GM21367 (cell line): ENCODE results near the gene TRIM59.

Experiments used
- ATAC-seq: cut with Tn5 transposase; IDR thresholded peaks from one replicate; pipeline ENCODE4 v1.9.1; 2021; ENCODE audit not compliant: unreplicated experiment

TRIM59 gene, protein sequence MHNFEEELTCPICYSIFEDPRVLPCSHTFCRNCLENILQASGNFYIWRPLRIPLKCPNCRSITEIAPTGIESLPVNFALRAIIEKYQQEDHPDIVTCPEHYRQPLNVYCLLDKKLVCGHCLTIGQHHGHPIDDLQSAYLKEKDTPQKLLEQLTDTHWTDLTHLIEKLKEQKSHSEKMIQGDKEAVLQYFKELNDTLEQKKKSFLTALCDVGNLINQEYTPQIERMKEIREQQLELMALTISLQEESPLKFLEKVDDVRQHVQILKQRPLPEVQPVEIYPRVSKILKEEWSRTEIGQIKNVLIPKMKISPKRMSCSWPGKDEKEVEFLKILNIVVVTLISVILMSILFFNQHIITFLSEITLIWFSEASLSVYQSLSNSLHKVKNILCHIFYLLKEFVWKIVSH

DNA sequence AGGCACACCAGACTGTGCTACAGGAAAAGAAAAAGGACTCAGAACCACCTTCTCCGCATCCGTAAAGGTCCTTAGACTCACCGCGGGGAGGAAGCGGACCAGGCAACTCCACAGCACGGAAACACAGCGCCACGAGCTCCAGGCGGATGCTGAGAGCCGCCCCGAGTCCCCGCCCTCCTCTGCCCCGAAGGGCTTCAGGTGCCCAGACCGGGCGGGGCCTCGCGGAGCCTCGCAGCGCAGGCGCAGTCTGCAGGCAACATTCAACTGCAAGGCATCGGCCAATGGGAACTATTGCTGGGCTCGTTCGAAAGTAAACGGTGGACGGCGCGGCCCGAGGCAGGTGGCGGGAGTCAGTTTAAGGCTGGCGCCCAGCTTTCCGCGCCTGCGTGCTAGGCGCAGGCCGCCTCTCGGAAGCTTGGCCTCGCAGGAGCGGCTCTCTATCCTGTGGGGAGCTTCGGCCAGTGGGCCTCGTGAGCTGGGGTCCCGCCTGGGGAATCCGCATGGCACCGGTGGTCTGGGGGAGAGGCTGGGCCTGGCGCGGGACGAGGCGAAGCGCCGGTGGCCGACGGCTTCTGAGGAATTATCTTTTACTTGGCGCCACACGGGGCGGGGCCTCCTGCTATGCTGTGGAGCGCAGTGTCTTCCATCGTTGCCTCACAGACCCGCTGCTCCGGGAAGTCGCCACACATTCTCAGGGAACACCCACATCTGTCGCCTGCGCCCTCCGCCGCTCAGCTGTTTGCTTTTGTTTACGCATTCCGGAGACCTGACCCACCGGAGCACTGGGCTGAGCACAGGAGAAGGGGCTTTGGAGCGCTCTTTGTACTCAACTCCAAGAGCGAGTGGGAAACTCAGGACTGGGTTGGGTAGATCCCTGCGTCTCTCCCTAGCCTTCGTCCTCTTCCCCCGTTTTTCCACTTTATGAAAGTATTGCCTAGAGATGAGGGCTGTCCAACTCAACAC lies at the start of gene TRIM59:
Gene TRIM59, minus strand, starts transcription at position 151 of the 963 bp plus-strand sequence. CDS start 10,603 bp downstream, outside the sequence.
- peak; percentile 91 for ATAC-seq

DNA sequence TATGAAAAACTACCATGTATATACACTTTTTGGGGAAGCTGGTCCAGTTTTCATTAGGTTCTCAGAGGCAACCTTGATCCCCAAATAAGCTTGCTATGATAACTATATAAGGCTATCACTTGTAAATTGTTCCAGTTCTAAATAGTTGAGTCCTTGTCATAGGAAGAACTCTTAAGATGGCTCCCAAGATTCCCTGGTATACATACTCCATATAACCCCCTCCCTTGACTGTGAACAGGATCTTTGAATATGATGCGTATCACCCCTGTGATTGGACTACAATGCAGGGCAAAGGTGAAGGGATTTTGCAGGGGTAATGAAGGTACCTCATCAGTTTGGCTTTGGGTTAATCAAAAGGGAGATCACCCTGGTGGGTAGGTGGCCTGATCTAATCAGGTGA lies 48.6 kb upstream of the TRIM59 start:
- no peak for ATAC-seq

DNA sequence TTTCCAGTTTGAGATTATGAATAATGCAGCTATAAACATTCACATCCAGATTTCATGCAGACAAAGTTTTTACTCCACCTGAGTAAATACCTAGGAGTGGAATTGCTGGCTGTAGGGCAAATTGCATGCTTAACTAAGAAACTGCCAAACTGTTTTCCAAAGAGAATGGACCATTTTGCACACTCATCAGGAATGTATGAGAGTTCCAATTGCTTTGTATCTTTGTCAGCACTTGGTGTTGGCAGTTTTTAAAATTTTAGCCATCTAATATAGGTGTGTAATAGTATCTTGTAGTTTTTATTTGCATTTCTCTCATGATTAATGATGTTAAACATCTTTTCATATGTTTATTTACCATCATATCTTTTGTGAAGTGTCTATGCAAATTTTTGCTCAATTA lies 40.6 kb upstream of the TRIM59 start:
- ATAC-seq, result no peak

DNA sequence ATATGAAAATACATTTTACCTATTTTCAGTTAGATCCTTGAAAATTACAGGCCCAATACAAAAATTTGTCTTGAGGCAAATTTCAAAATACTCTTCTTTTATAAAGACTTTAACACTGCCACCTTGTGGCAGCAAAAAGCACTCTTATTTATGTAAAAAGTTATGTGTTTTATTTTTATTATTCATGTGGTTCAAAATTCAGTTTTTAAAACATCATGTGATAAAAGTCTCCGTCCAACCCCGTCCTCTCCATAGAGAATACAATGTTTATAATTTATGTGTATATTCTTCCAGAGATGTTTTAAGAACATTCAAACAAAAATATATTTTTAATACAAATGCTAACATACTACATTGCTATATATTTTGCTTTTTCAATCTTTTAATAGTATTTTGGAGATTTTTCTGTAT lies 36.9 kb upstream of the TRIM59 start:
- no peak for ATAC-seq

DNA sequence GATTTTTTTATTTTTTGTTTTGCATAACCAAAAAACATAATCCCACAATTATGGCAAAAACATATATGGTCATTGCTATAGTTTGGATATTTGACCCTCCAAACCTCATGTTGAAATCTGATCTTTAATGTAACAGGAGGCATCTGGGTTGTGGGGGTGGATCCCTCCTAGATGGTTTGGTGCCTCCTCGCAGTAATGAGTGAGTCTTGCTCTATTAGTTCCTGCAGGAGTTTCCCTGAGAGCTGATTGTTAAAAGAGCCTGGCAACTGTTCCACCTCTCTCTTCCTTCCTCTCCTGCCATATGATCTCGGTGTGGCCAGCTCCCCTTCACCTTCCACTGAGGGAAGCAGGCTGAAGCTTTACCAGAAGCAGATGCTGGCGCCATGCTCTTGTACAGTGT lies 33.2 kb upstream of the TRIM59 start:
- ATAC-seq, result no peak

DNA sequence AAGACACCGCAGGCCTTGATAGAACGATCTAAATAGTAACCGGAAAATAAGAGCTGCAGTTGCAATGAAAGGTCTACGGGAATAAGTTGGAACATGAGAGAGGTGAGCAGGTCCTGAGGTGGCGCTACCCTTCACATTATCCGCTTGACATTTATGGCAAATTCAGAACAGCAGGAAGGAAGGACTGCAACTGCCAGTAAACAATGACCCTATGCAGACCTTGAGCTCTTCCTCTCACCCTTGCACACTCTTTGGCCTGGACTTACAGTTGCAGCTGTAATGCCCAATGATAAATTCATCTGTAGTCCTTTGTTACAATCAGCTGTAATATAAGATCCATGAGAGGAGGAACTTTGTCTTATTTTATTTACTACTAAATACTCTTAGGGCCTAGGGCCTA lies 32.3 kb upstream of the TRIM59 start:
- ATAC-seq, result no peak

DNA sequence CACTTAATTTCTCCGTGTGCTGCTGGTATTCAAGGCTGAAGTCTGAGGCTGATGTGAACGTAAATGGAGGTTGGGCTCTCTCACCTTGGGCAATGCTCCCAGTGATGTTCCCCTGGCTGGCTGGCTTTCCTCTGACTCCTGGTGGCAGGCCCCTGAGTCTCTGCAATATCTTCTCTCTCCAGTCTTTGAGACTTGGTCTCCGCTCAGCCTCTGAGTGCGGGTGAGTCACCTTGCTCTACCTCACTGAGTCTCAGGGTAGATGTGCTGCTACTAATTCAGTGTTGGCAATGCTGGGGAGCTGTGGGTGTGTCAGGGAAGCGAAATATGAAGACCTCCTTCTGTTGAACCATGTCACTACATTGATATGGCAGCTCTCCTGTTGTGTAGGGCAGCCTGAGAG lies 31.3 kb upstream of the TRIM59 start:
- ATAC-seq, result no peak

DNA sequence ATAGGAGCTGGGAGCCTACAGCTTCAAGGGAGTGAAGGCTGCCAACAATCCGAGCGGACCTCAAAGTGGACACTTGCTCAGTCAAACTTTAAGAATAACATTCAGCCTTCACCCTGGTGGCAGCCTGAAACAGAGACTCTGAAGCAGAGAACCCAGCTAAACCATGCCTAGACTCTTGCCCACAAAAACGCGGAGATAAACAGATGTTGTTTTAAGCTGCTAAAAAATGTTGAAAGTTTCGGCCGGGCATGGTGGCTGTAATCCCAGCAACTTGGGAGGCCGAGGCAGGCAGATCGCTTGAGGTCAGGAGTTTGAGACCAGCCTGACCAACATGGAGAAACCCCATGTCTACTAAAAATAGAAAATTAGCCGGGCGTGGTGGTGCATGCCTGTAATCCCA lies 29.8 kb upstream of the TRIM59 start:
- no peak for ATAC-seq

DNA sequence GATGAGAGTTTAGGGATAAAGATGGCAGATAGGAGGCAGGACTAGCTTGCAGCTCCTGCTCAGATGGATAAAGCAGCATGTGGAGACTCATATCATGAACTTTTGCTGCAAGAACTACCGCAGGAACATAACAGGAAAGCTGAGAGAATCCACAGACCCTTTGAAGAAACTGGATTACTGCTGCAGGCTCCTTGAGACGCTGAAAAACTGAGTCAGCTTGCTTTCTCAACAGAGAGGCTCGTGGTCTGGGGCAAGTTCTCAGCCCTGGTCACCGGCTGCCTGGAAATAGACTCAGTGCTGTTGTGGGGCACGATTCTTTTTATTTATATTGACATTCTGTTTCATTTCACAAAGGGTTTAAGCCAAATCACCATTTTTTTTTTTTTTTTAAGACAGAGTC lies 28.8 kb upstream of the TRIM59 start:
- ATAC-seq, result no peak

DNA sequence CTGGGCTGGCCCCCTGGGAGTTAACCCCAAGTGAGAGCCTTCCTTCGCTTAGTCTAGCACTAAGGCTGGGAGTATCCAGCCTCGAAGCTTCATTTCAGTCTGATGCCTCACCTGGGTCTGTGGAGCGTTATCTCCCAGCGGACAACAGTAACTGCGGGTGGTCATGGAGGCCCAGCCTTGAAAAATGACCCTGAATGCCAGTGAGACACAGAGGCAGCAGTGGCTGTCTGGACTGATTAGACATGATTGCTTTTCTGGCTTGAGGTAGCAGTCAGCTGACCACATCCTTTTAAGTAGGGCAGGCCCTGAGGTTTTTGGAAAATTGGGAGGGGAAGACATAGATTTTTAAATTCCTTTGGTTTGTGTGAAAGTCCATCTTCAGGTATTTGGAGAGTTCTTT lies 28.2 kb upstream of the TRIM59 start:
- ATAC-seq, result no peak

DNA sequence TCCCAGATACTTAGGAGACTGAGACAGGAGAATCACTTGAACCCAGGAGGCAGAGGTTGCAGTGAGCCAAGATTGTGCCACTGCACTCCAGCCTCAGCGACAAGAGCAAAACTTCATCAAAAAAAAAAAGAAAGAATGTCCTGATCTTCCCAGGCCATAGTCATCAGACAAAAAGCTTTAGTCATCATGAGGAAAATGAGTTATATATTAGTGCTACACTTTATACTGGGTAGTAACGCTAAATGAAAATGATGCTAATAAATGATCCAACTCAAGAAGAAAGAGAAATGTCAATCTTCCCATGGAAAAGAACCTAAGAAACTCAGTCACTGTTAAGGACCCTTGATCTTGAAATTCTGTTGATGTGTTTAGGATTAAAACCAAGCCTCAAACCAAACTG lies 26.3 kb upstream of the TRIM59 start:
- no peak for ATAC-seq

DNA sequence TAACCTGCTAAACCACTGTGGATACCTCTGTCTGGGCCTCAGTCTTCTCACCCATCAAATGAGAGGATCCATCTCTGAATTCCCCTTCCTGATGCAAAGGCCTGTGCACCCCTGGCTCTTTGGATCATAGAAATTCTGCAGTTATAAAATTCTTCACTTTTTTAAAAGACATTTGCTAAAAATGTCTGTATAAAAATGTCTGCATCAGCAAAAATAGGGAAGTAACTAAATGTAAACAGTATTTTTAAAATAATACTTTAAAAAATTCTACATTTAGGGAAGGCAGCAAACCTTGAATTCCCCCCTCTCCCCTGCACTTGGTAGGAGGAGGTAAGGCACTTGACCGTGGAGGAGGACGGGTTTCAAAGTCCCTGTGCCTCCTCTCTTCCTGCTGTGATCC lies 25.6 kb upstream of the TRIM59 start:
- no peak for ATAC-seq

DNA sequence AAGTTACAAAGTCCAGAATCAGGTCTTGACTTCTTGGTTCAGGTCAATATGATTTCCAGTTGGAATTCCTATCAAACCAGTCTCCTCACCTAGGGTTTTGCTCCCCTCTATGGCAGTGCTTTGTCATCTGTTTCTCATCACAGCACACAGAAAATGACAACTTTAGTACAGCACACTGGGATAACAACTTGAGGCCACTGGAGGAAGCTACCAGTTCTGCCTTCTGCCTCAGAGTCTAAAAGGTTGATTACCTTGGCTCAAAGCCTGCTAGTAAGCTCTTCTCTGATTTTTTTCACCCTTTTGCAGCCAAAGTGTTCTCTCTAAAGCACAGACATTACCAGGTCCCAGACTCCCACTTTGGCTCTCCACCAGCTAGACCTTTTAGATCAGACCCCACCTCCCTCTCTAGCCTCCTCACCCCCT lies 24.8 kb upstream of the TRIM59 start:
- no peak for ATAC-seq

DNA sequence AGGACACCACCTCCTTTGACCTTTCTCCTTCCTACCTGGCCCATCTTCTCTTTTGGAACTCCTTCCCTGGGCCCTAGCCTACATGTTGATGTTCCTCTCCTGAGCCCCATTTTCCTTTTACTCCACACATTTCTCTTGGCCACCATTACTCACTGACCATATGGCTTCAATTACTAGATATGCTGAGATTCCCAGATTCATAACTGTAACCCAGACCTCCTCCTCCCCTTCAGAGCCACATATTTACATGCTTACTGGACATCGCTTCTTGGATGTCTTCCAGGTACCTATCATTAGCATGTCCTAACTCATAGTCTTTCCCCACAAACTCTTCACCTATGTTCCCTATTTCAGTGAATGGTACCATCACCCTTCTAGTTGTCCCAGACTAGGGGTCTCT lies 24.4 kb upstream of the TRIM59 start:
- no peak for ATAC-seq

DNA sequence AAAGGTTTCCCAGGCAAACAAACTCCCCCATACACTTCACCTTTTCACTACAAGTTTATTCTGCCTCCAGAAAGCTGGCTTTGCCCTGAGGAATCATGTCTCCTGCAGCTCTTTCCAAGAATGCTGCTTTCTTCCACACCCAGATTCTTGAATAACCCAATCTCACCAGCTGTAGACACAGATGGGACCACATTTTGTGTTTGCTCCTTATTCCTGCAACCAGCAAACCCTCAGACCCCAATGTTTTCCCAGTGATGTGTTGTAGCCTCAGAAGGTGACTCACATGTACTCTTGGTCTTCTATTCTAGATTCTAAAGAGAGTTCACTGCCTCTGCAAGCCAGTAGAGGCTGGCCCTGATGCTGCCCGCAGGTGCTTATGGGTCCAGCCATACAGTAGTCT lies 23.6 kb upstream of the TRIM59 start:
- ATAC-seq, result no peak

DNA sequence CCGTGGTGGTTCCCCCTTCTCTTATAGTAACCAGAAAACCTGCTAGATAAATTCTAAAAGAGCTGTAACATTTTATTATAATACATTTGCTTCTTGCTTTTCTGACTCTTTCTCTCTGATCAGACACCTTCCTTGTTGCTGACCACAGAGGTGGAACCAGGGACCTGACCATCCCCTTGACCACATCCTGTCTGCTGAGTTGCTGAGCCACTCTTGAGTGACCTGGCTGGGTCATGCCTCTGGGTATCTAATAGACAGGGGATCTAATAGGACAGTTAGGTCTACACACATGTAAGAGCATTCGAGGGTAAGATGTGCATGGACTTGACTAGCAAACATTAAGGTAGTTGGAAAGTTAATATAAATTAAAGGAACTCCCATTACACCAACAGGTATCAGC lies 22.8 kb upstream of the TRIM59 start:
- ATAC-seq, result no peak

DNA sequence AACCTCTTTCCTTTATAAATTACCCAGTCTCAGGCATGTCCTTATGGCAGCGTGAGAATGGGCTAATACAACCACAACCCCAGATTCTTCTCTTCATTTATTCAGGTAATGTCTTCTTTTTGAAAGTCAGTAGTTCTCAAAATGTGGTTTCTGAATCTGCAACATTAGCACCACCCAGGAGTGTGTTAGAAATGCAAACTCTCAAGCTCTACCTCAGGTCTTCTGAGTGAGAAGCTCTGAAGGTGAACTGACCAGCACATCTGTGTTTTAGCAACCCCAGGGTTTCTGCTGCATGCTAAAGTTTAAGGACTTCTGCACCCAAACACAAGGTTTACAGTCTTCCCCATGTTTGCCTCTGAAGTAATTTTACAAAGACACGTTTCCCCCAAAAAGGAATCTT lies 22.3 kb upstream of the TRIM59 start:
- ATAC-seq, result no peak

DNA sequence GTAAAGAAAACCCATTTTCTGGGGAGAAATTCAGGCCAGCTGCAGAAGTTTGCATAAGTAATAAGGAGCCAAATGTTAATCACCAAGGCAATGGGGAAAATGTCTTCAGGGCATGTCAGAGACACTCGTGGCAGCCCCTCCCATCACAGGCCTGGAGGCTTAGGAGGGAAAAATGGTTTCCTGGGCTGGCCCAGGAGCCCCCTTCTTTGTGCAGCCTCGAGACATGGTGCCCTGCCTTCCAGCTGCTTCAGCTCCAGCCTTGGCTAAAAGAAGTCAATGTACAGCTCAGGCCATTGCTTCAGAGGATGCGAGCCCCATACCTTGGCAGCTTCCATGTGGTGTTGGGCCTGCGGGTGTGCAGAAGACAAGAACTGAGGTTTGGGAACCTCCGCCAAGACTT lies 20.6 kb upstream of the TRIM59 start:
- no peak for ATAC-seq

DNA sequence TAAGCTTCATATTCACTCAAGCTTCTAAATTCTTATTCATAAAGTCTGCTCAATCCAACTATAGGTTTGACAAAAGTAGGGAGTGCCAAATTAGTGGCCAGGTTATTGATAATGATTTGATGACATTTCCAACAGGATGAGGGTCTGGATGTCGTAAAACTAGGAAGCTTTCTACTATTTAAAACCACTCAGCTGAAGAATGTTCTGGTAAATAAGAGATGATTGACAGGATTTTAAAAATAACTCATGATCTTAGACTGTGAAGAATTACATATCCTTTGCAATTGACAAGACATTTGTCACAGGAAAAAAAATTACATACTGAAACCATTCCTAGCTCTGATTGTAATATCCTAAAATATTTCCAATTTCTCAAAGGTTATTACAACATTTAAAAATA lies 15.4 kb upstream of the TRIM59 start:
- ATAC-seq, result no peak

DNA sequence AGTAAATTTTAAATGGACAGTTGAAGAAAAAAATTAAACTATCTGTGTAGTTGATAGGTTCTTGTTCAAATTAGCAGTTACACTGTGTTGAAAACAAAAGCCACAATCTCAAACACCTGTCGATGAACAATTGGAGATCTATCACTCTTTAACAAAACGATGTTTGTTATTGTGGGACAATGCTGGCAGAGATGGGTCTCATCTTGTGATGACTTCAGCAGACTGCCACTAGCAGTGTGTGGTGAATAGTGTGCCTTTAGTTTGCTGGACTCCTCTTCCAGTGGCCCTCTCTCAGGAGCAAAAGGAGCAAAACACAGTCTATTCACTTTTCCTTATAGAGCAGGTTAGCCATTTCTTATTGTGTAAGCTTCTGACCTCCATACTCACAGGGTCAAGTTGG lies 14.7 kb upstream of the TRIM59 start:
- ATAC-seq, result no peak

DNA sequence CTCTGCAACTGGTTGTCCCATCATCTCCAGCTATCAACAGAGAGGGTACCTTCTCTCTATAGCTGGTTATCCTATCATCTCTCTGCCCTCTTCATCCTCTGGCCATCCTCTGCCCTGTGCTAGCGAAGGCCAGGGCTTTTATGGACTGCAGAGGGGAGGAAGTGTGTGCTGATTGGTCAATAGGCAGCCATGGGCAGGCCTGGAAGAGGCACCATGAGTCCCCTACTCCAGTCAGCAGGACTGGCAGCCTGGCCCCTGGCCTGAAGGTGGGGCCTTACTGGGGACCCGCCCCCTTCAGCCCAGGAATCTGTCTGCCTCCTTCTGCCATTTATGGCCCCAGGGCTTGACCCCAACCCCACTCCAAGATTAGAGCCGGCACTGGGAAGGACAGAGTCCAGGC lies 10.4 kb upstream of the TRIM59 start:
- no peak for ATAC-seq

DNA sequence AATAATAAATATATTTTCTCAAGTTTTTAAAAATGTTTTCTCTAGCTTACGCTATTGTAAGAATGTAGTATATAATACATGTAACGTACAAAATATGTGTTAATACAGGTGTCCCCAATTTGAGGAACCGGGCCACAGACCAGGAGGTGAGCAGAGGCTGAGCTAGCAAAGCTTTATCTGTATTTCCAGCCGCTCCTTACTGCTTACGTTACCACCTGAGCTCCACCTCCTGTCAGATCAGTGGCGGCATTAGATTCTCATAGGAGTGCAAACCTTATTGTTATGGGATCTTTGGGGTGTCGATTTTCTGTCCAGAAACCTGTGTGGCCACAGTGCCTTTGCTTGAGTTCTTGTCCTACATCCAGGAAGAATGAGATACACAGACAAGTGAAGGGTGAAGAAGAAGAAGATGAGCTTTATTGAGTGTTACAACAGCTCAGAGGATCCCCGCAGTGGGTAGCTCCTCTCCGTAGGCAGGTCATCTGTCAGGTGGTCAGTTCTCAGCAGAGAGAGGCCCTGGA lies 9.9 kb upstream of the TRIM59 start:
- no peak for ATAC-seq
